HG03342 (cell line): Measurements from ENCODE around the gene RANBP1.
"Not testable (repeated sequence)": the region's sequence is repeated elsewhere in the genome, so short reads cannot be mapped to it uniquely, and the experiment has no call there.

Source experiments
- ATAC-seq: cut with Tn5 transposase; IDR thresholded peaks from one replicate; pipeline ENCODE4 v1.9.1; 2021; ENCODE audit warnings: mild to moderate bottlenecking, moderate library complexity; ENCODE audit not compliant: unreplicated experiment

Gene RANBP1

GRCh38 chr22:20115691-20116375, at the start of gene RANBP1:
RANBP1 (plus strand) TSS chr22:20116104; CDS start chr22:20116185, 81 bp downstream.
- no peak for ATAC-seq

GRCh38 chr22:20066617-20067383, 49.1 kb upstream of the RANBP1 start:
- no peak for ATAC-seq

DNA sequence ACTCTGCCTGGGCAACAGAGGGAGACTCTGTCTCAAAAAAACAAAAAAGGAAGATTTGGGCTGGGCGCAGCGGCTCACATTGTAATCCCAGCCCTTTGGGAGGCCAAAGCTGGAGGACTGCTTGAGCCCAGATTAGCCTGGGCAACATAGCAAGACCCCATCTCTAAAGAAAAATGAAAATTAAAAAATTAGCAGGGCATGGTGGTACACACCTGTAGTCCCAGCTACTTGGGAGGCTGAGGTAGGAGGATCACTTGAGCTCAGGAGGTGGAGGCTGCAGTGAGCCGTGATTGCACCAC, 48.6 kb upstream of the RANBP1 start:
- not testable (repeated sequence) for ATAC-seq

DNA sequence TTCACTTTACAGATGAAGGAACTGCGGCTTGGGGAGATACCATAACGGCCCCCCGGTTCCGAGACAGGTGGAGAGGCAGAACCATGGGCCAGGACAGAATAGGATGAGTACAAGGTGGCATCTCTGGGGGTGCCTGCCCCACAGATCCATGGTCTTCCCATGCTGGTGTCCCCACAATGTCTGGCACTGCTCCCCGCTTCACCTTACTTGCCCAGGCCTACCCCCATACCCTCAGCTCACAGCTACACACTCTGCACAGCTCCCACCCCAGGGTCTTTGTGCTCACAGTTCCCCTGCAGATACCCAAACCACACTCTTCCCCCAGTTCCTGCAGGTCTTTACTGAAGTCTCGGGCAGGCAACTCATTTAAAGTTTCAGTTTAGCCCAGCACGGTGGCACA, 47.3 kb upstream of the RANBP1 start:
- ATAC-seq: no peak

DNA sequence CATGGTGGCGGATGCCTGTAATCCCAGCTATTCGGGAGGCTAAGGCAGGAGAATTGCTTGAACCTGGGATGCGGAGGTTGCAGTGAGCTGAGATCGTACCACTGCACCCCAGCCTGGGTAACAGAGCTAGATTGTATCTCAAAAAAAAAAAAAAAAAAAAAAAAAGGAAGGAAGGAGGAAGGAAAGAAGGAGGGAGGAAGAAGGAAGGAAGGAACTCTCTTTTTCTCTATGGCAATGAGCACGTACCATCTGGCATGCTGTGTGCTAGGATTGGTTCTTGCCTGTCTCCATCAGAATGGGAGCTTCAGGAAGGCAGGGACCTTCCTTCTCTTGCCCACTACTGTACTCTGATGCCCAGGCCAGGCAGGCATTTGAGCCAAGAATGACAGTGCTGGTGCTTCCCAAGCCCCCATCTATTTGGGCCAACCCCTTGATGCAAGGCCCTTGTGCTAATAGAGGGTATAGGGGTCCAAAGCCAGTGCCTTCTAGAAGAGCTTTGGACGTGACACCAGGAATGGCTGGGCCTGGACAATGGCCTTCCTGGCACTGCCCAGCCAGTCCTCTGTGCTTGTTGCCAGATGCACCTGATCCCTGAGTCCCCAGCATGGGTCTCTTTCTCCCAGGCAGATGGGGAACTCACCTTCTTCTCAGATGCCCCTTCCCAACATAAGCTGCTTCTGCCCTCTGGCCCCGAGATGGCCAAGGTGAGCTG, 46.4 kb upstream of the RANBP1 start:
- no peak for ATAC-seq

GRCh38 chr22:20071524-20071972, 44.4 kb upstream of the RANBP1 start:
- no peak for ATAC-seq

DNA sequence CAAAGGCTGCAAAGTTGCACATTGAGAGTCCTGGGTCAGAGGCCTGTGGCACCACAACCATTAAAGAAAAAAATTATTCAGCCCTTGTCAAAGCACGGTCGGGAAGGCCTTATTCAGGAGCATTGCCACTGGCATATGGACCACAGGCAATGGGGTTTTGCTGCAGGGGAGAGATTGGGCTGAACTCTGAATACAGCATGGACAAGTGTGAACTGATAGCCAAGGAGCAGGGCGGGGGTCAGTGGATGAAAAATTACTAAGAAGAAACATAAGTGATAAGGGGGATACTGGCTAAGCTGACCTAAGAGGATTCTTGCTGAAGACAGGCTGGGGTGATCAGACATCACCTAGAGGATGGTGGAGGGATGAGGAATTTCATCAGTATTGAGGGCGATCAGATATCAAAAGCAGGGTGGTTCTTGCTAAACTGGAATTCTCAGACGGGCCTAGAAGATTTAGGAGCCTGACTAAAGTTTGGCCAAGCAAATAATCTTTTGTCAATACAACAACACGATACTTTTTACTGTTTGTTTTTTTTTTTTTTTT, 39.2 kb upstream of the RANBP1 start:
- no peak for ATAC-seq

DNA sequence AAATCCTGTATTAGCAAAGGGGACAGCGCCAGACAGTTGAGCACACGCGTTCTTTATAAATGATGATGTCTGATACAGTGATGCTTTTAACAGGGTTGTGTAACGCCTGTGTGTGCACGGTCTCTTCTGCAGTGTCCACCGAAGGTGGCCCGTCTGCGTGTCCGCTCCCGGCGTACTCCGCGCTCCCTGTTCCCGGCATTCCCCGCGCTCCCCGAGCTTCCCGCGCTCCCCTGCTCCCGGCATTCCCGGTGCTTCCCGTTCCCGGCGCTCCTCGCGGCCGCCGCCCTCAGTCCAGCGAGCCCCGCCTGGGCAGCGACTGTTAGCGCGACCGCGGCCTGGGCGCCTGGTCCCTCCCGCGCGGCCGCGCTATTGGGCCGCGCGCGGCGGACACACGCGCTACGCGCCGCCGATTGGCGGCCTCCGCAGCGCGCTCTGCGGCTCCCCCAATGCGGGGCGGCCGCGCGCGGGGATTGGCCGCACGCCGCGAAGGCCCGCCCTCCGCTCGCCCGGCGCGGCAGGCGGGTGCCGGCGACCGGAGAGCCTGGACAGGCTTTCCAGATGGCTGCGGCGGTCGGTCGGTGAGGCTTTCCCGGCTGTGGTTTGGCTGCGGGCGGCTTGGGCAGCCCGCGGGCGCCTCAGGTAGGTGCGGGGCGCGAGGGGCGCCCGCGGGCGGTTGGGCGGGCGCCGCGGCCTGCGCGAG, 36.0 kb upstream of the RANBP1 start, which contains the start of gene DGCR8:
TSS of gene DGCR8 (plus strand) at position 497 of the 700 bp plus-strand sequence. CDS start 5,723 bp downstream, outside the sequence.
- peak; percentile 80 for ATAC-seq

DNA sequence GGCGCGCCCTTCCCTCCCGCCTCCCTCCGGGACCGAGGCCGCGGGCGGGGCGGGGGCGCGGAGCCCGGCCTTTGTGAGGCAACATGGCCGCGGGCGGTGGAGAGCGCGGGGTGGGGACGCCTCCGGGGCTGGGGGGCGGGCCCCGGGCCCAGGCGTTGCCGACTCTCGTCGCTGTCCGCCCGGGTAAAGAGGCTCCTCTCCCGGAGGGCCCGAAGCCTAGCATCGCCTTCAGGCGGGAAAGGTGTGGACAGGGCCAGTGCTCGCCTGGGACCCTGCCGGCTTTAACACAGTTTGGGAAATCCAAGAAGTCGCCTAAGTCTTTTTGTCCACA, 35.5 kb upstream of the RANBP1 start:
- peak; percentile 50 for ATAC-seq

GRCh38 chr22:20080776-20081654, 34.9 kb upstream of the RANBP1 start:
- ATAC-seq: no peak

GRCh38 chr22:20083157-20083890, 32.6 kb upstream of the RANBP1 start:
- no peak for ATAC-seq

DNA sequence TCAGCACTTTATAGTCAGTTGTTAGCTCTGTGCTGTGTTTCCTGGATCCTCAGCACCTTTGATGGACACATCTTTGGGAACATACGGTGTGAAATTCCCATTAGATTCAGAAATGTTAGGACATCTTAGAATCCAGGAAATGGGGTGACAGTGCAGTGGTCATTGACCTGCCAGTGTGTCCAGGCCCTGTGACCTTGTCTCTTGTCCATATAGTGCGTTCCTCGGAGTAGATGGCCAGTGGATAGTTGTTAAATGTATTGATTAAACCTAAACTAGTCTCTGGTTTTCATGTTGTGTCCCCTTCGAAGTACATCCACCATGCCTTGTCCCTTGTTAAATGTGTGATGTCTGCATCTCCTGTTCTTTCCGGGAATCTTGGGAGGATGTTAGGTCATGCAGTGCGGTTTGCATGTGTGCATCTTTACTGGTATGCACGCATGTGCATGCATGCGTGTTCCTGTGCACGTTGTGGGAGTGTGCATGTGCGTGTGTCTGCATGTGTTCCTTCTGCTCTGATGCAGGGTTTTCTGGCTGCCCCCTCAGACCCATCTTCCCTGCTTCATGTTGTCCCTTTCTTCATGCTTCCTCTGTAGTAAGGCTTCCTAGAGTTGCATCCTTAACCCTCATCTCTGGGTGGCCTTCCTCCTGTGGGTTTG, 31.9 kb upstream of the RANBP1 start:
- no peak for ATAC-seq

- ATAC-seq: no peak
These were observed 31.1 kb upstream of the RANBP1 start for GRCh38 chr22:20084547-20085413.

DNA sequence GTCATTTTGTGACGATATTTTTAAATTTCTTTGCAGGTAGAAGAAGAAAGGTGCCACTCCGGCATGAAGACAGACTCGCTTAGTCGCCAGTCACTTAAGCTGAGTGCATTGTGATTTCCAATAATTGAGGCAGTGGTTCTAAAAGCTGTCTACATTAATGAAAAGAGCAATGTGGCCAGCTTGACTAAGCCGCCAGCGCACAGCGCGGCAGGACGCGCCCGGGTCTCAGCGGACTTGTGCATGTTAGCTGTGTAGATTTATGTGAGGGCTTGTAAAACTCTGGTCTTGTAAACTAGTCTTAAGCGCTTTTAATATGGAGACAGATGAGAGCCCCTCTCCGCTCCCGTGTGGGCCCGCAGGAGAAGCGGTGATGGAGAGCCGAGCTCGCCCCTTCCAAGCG, 30.3 kb upstream of the RANBP1 start:
- no peak for ATAC-seq

GRCh38 chr22:20086101-20086599, 29.8 kb upstream of the RANBP1 start:
- no peak for ATAC-seq

DNA sequence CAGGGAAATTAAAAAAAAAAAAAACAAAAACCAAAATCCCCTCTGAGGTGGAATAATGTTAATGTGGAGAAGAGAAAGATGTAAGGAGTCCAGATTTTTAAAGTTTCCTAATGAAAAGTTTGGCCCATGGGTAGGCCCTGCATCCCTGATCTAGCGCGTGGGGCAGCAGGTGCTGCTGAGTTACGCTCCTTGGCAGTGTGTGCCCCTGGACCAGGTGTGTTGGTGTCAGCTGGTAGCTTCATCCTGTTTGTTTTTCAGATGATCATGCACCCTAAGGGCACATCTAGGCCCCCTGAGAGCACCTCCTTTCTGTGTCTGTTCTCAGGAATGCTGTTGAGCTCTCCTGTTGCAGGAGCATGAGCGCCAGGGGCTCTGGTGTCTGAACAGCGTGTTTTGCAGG, 29.1 kb upstream of the RANBP1 start:
- ATAC-seq: no peak
